Endothelial cell of umbilical vein (primary cell): ENCODE measurements around the gene TRIM14. TPM values are rescaled to one million over a fixed set of nuclear protein-coding genes. Genes with fewer than 3 reads are reported as not detected.

Experiments used
- BruUV-seq: library from RNA; stranded (reverse); fragments of 400-500 nt; replicated peaks from 2 replicates; lab custom pipeline; 2021; lab: Mats Ljungman, UMichigan
- CTCF ChIA-PET: fragments of 300-600, 350-600 bp; sonication (Branson Sonifier 250); formaldehyde crosslinking; loops from one replicate; lab custom pipeline; 2021; ENCODE audit warnings: antibody characterized with exemption, inconsistent platforms; lab: Charles Lee
- POLR2A ChIA-PET: fragments of 300-600, 350-600 bp; sonication (Branson Sonifier 250); formaldehyde crosslinking; loops from one replicate; lab custom pipeline; 2021; ENCODE audit warnings: antibody characterized with exemption, inconsistent platforms; lab: Charles Lee
- DNase-seq: peaks from one replicate; pipeline ENCODE4 v3.0.0-alpha.2; 2011; ENCODE audit warnings: low read depth, low spot score
- FAIRE-seq: peaks from 2 replicates; lab custom pipeline; 2011; peaks lifted over from hg19 to GRCh38; lab: Jason Lieb, UNC
- H2AFZ ChIP-seq: 2 replicates; pipeline ENCODE4 v1.6.0; 2012; ENCODE audit warnings: low read depth, low read length, control low read depth, inconsistent platforms
- H3K27ac ChIP-seq: 2 replicates; pipeline ENCODE4 v1.5.1; 2011; ENCODE audit warnings: low read depth, mild to moderate bottlenecking, control low read depth, low read length, moderate library complexity; ENCODE audit not compliant: insufficient read depth
- H3K27me3 ChIP-seq, 2 experiments: 2 replicates each; pipeline versions ENCODE4 v1.6.0 to v1.6.1; 2011; ENCODE audit warnings: low read length in 2 of 2, mixed read lengths in 1 of 2; ENCODE audit not compliant: control insufficient read depth in 2 of 2, insufficient read depth in 2 of 2
- H3K36me3 ChIP-seq, 2 experiments: 2 replicates in 1 of 2; 3 replicates in 1 of 2; pipeline ENCODE4 v1.5.1; 2011; ENCODE audit warnings: low read length in 2 of 2, mild to moderate bottlenecking in 1 of 2, moderate library complexity in 1 of 2; ENCODE audit not compliant: control insufficient read depth in 2 of 2, insufficient read depth in 2 of 2; ENCODE audit errors: extremely low read depth in 1 of 2
- H3K4me1 ChIP-seq: 3 replicates; pipeline ENCODE4 v1.5.1; 2011; ENCODE audit warnings: mild to moderate bottlenecking, low read length; ENCODE audit not compliant: control insufficient read depth, insufficient read depth; ENCODE audit errors: extremely low read depth
- H3K4me2 ChIP-seq: 2 replicates; pipeline ENCODE4 v1.6.1; 2011; ENCODE audit warnings: low read length, control low read depth, mixed read lengths; ENCODE audit not compliant: insufficient read depth
- H3K4me3 ChIP-seq, 3 experiments: fragments of 200-600 bp in 1 of 3; sonication (generic), shearing (Covaris generic) in 1 of 3; replicated peaks in 1 of 3; 2 replicates each; pipeline ENCODE4 v1.5.1; 2011 to 2016; ENCODE audit warnings: control low read depth in 3 of 3, low read length in 3 of 3, mild to moderate bottlenecking in 2 of 3, inconsistent platforms in 1 of 3, low read depth in 1 of 3, moderate library complexity in 1 of 3; ENCODE audit not compliant: insufficient read depth in 1 of 3
- H3K79me2 ChIP-seq: 2 replicates; pipeline ENCODE4 v1.6.0; 2012; ENCODE audit warnings: low read length, inconsistent platforms; ENCODE audit not compliant: control insufficient read depth, insufficient read depth
- H3K9ac ChIP-seq: replicated peaks from 2 replicates; pipeline ENCODE3; 2011; ENCODE audit warnings: low read length, control low read depth; ENCODE audit not compliant: insufficient read depth; ENCODE audit errors: extremely low read depth
- H3K9me1 ChIP-seq: replicated peaks from 3 replicates; pipeline ENCODE4 v1.6.0; 2011; ENCODE audit warnings: mild to moderate bottlenecking, low read length; ENCODE audit not compliant: control insufficient read depth, insufficient read depth; ENCODE audit errors: extremely low read depth
- H3K9me3 ChIP-seq: replicated peaks from 2 replicates; pipeline ENCODE4 v1.5.1; 2012; ENCODE audit warnings: low read length, inconsistent platforms; ENCODE audit not compliant: control insufficient read depth, insufficient read depth
- H4K20me1 ChIP-seq: replicated peaks from 2 replicates; pipeline ENCODE3; 2011; ENCODE audit warnings: mild to moderate bottlenecking, low read length; ENCODE audit not compliant: control insufficient read depth, insufficient read depth; ENCODE audit errors: extremely low read depth
- EZH2 ChIP-seq: IDR thresholded peaks from 2 replicates; pipeline ENCODE4 v1.6.1; 2012; ENCODE audit warnings: borderline replicate concordance, low read depth, mild to moderate bottlenecking, moderate library complexity, low read length, inconsistent platforms; ENCODE audit not compliant: severe bottlenecking
- FOS ChIP-seq: IDR thresholded peaks from 2 replicates; pipeline ENCODE4 v1.6.1; 2011; ENCODE audit warnings: mild to moderate bottlenecking, low read length, moderate library complexity, borderline replicate concordance; ENCODE audit not compliant: insufficient read depth
- GATA2 ChIP-seq: IDR thresholded peaks from 2 replicates; pipeline ENCODE4 v1.7.0; 2011; ENCODE audit warnings: low read depth, mild to moderate bottlenecking, moderate library complexity, mixed read lengths, low read length; ENCODE audit not compliant: insufficient read length, insufficient read depth
- JUN ChIP-seq: IDR thresholded peaks from 2 replicates; pipeline ENCODE4 v1.6.1; 2011; ENCODE audit warnings: borderline replicate concordance, low read depth; ENCODE audit not compliant: insufficient read length, insufficient read depth
- MYC ChIP-seq: IDR thresholded peaks from one replicate; pipeline ENCODE4 v1.6.1; 2011; ENCODE audit warnings: mild to moderate bottlenecking, low read depth, low read length
- POLR2A ChIP-seq: IDR thresholded peaks from 2 replicates; pipeline ENCODE4 v1.6.1; 2012; ENCODE audit warnings: low read depth, mild to moderate bottlenecking, control low read depth, low read length
- POLR2AphosphoS5 ChIP-seq: IDR thresholded peaks from 2 replicates; pipeline ENCODE4 v1.6.1; 2012; ENCODE audit warnings: low read depth, mild to moderate bottlenecking, control low read depth, low read length, moderate library complexity; ENCODE audit not compliant: insufficient read depth
- dilution Hi-C: fragments of 300-500 bp; cut with MboI; formaldehyde crosslinking; loops from one replicate; pipeline ENCODE4 v1.15.0; 2019; ENCODE audit warnings: low sequenced_read_pairs; ENCODE audit not compliant: extremely low pct_ligation_motif_present
- intact Hi-C: fragments of 100-400 bp; cut with micrococcal nuclease; formaldehyde crosslinking; loops from one replicate; pipeline ENCODE4 v1.10.0; 2022
- polyA plus RNA-seq, 4 experiments: library from polyadenylated mRNA; depleted of rRNA in 3 of 4; stranded (reverse) in 3 of 4; unstranded in 1 of 4; fragments of >200 nt; gene quantifications; 2 replicates each; pipeline versions ENCODE4 v1.2.1 to v1.2.3, GENCODE V29; 2011 to 2012; ENCODE audit warnings: missing spikeins in 1 of 4
- total RNA-seq: library from RNA; stranded (reverse); gene quantifications from 2 replicates; pipeline ENCODE4 v1.2.3, GENCODE V29; 2021
- TF ChIP-seq, protein P1 (sequence below): IDR thresholded peaks from 2 replicates; pipeline ENCODE4 v1.6.1; 2011; ENCODE audit not compliant: insufficient read depth, insufficient read length
- TF ChIP-seq, protein P2 (sequence below), 2 donors: IDR thresholded peaks; 1 replicate in 1 of 2; 2 replicates in 1 of 2; pipeline ENCODE4 v1.5.1; 2011; ENCODE audit warnings: low read length in 2 of 2, mild to moderate bottlenecking in 2 of 2, moderate library complexity in 2 of 2, control low read depth in 1 of 2, inconsistent platforms in 1 of 2, low read depth in 1 of 2; ENCODE audit not compliant: insufficient read depth in 1 of 2; ENCODE audit errors: extremely low read depth in 1 of 2

The TRIM14 gene
- total and polyA plus RNA-seq, 2 donors (not counting 3 experiments of a cell fraction or from before 2014, with no cell fraction given) = 4.8 to 10.7 TPM

DNA sequence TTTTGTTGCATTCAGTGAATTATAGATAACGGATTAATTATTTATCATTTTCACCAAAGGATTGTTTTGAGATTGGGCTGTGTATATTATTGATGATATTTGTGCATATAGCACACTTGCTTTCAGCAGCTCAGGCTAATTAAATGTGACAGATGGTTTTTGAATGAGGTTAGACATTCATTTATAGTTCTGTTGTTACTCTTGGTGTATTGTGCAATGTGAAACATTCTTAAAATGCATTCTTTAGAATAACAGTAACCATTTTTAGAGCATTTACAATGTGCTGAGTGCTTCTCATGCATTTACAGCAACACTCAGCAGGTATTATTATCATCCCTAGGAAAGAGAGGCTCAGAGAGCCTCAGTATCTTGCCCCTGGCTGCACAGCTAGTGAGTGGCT is 38.7 kb downstream of the TRIM14 start:
- H4K20me1 ChIP-seq = no peaks in the 10 kb centered on the region
- no peak for TF ChIP-seq JUN
- no peak for TF ChIP-seq FOS
- no peak for TF ChIP-seq POLR2AphosphoS5
- no peak for TF ChIP-seq EZH2
- TF ChIP-seq, protein P1, sequence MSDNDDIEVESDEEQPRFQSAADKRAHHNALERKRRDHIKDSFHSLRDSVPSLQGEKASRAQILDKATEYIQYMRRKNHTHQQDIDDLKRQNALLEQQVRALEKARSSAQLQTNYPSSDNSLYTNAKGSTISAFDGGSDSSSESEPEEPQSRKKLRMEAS = no peak
- no peak for TF ChIP-seq GATA2
- TF ChIP-seq POLR2A = no peak
- TF ChIP-seq, protein P2, sequence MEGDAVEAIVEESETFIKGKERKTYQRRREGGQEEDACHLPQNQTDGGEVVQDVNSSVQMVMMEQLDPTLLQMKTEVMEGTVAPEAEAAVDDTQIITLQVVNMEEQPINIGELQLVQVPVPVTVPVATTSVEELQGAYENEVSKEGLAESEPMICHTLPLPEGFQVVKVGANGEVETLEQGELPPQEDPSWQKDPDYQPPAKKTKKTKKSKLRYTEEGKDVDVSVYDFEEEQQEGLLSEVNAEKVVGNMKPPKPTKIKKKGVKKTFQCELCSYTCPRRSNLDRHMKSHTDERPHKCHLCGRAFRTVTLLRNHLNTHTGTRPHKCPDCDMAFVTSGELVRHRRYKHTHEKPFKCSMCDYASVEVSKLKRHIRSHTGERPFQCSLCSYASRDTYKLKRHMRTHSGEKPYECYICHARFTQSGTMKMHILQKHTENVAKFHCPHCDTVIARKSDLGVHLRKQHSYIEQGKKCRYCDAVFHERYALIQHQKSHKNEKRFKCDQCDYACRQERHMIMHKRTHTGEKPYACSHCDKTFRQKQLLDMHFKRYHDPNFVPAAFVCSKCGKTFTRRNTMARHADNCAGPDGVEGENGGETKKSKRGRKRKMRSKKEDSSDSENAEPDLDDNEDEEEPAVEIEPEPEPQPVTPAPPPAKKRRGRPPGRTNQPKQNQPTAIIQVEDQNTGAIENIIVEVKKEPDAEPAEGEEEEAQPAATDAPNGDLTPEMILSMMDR (IDR thresholded peaks at IDR 0.05; ENCODE audit: extremely low read depth in 1 of 2, insufficient read depth in 1 of 2, low read depth in 1 of 2, low read length in 2 of 2) = no peak
- TF ChIP-seq MYC = no peak
- H3K4me2 ChIP-seq = no peak overlapping the region
- H3K9me3 ChIP-seq = no peaks in the 10 kb centered on the region
- DNase-seq (no peak), FAIRE-seq (no peak)
- intact Hi-C loops = no loop called here
- no TSS peak for BruUV-seq
- CTCF ChIA-PET = no interaction called here
- H3K4me3 ChIP-seq = no peak overlapping the region
- peaks cover 12% of the 10 kb centered on the region for H3K4me1 ChIP-seq
- no peak overlapping the region for H2AFZ ChIP-seq
- H3K9ac ChIP-seq = no peak overlapping the region
- peaks cover 9% of the 10 kb centered on the region for H3K79me2 ChIP-seq
- peaks cover 5 to 18% of the 10 kb centered on the region in 2 experiments for H3K36me3 ChIP-seq
- POLR2A ChIA-PET = interaction anchor here (0.6 to 1.7 kb wide), 2 partner anchors 22 to 24 kb away, joined by 3 to 4 read pairs; partner anchors contain the start of gene NANS
- H3K27ac ChIP-seq = no peak overlapping the region
- H3K27me3 ChIP-seq = no peaks in the 10 kb centered on the region
- dilution Hi-C loops = no loop called here
- no peaks in the 10 kb centered on the region for H3K9me1 ChIP-seq
